ENCODE results near the gene SEMA4D.

Gene SEMA4D

GRCh38 chr9:89313842-89314241 is 184.1 kb downstream of the SEMA4D start:
- DNase-seq (ENCODE audit: low spot score) = no peak

GRCh38 chr9:89312222-89312571 is 185.7 kb downstream of the SEMA4D start:
- no peak for DNase-seq (ENCODE audit: low spot score)

DNA sequence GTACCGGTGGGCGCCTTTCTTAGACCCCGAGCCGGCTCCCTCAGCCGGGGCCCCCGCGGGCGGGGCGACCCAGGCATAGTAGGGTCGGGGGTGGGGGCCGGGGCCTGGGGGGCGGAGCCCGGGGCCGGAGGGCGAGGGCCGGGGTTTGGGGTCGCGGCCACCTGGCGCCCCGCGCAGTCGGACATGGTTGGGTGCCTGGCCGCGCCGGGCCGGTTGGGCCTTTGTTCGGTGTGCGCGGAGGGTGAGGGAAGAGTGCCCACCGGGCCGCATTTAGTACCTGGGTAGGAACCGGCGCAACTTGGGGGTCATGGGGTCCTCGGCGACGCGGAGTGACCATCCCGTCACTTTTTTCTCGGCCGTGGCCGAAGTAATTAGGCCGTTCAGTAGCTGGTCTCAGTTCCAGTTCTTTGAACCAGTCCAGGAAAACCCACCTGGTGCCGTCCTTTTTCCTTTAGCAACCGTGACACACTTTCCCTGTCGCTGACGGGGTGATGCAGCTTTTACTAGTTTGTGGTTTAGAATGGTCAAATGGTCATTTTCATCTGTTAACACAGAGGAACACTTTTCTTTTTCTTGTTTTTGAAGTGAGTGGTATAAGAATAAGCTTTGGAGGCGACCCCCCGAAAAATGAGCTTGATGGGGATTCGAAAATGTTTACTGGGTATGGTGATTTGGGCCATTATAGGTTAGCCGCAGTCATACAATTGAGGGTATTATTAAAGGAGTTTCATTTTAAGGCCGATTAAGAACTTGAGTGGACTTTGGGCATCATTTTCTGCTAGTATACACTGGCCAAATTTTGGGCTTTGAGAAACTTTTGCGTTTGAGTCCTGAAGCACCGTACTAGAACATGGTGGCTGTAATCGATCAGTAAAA is 186.3 kb downstream of the SEMA4D start:
- DNase-seq (ENCODE audit: low spot score) = no peak
